Measurements from ENCODE around the gene ZNF568. TPM values are rescaled to one million over a fixed set of nuclear protein-coding genes. Genes with fewer than 3 reads are reported as not detected.

ZNF568 gene
- total RNA-seq, 2 donors from 2014 or later: 5.9 to 7.0 TPM

DNA sequence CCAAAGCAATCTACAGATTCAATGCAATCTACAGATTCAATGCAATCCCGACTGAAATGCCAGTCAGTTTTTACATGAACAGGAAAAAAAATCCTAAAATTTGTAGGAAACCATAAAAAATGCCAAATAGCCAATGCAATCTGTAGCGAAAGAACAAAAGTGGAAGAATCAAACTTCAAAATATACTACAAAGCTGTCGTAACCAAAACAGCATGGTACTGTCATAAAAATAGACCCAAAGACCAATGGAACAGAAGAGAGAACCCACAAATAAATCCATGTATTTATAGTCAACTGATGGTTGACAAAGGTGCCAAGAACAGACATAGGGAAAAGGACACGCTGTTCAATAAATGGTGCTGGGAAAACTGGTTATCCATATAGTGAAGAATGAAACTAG, 17.7 kb upstream of the ZNF568 start:
- peaks cover 0 to 59% (median 4%) of the 10 kb centered on the region in 3 donors for H3K9me3 ChIP-seq
- WGBS, 2 donors: 96 to 97% methylated on average over 4 of the region's 4 CpGs
- peaks cover 8 to 23% of the 10 kb centered on the region in 2 donors for H3K36me3 ChIP-seq (replicated peaks in 1 of 2; ENCODE audit: insufficient read depth in 1 of 2, low read depth in 2 of 2)
- no peak for TF ChIP-seq POLR2A (IDR thresholded peaks at IDR 0.05)
- H3K4me1 ChIP-seq: no peaks in the 10 kb centered on the region
- H3K4me3 ChIP-seq: no peak overlapping the region
- intact Hi-C loops (cut with DNase I): no loop called here
- ATAC-seq (no peak), DNase-seq (no peak)
- H3K27ac ChIP-seq: no peak overlapping the region
- no peaks in the 10 kb centered on the region for H3K27me3 ChIP-seq

- TF ChIP-seq POLR2A (IDR thresholded peaks at IDR 0.05): no peak
- TF ChIP-seq, protein P1, sequence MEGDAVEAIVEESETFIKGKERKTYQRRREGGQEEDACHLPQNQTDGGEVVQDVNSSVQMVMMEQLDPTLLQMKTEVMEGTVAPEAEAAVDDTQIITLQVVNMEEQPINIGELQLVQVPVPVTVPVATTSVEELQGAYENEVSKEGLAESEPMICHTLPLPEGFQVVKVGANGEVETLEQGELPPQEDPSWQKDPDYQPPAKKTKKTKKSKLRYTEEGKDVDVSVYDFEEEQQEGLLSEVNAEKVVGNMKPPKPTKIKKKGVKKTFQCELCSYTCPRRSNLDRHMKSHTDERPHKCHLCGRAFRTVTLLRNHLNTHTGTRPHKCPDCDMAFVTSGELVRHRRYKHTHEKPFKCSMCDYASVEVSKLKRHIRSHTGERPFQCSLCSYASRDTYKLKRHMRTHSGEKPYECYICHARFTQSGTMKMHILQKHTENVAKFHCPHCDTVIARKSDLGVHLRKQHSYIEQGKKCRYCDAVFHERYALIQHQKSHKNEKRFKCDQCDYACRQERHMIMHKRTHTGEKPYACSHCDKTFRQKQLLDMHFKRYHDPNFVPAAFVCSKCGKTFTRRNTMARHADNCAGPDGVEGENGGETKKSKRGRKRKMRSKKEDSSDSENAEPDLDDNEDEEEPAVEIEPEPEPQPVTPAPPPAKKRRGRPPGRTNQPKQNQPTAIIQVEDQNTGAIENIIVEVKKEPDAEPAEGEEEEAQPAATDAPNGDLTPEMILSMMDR (IDR thresholded peaks at IDR 0.05): no peak
- Histone ChIP-seq H3K36me3 (replicated peaks in 1 of 2; ENCODE audit: insufficient read depth in 1 of 2, low read depth in 2 of 2) (peaks cover 0 to 1% of the 10 kb centered on the region in 2 donors), H3K4me3 (peak overlapping the region in 1 of 2 donors; percentile 95), H3K4me1 (peaks cover 16% of the 10 kb centered on the region), H3K27ac (peak overlapping the region in 2 of 4 donors; percentile 88 to 93), H3K27me3 (no peaks in the 10 kb centered on the region), H3K9me3 (no peaks in the 10 kb centered on the region)
- WGBS, 2 donors: 29 to 51% methylated on average over 7 of the region's 7 CpGs
- DNase-seq (no peak), ATAC-seq (no peak)
- intact Hi-C loops (cut with DNase I): no loop called here
Measured at GRCh38 chr19:36916991-36917390, 859 bp downstream of the ZNF568 start.

- H3K27me3 ChIP-seq: no peaks in the 10 kb centered on the region
- TF ChIP-seq, protein P1 (IDR thresholded peaks at IDR 0.05): no peak
- no peak for TF ChIP-seq POLR2A (IDR thresholded peaks at IDR 0.05)
- DNase-seq (no peak), ATAC-seq (no peak)
- peaks cover 16% of the 10 kb centered on the region for H3K4me1 ChIP-seq
- H3K9me3 ChIP-seq: no peaks in the 10 kb centered on the region
- no peak overlapping the region for H3K4me3 ChIP-seq
- intact Hi-C loops (cut with DNase I): no loop called here
- WGBS, 2 donors: 93 to 94% methylated on average over 9 of the region's 9 CpGs
- no peak overlapping the region for H3K27ac ChIP-seq
- peaks cover 0 to 1% of the 10 kb centered on the region in 2 donors for H3K36me3 ChIP-seq (replicated peaks in 1 of 2; ENCODE audit: insufficient read depth in 1 of 2, low read depth in 2 of 2)
Measured at GRCh38 chr19:36918090-36918489, 2.0 kb downstream of the ZNF568 start.

DNA sequence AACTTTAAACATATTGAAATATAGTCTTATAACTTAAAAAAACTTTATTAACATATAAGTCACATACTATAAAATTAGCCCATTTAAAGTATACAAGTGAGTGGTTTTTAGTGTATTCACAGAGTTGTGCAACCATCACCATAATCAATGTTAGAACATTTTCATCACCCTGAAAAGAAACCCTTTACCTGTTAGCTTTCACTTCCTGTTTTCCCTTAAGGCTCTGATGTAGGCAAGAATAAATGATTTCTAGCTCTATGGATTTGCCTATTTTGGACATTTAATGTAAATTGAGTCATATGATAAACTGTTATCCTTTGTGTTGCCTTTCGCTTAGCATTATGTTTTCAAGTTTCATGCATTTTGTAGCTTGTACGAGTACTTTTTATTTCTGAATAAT, 15.6 kb downstream of the ZNF568 start:
- Histone ChIP-seq H3K36me3 (replicated peaks in 1 of 2; ENCODE audit: insufficient read depth in 1 of 2, low read depth in 2 of 2) (peaks cover 0 to under 1% of the 10 kb centered on the region in 2 donors), H3K4me1 (no peaks in the 10 kb centered on the region), H3K27me3 (no peaks in the 10 kb centered on the region), H3K4me3 (no peak overlapping the region), H3K27ac (no peak overlapping the region), H3K9me3 (no peaks in the 10 kb centered on the region)
- TF ChIP-seq POLR2A (IDR thresholded peaks at IDR 0.05): no peak
- TF ChIP-seq, protein P1 (IDR thresholded peaks at IDR 0.05): no peak
- 89 to 94% methylated on average over 2 of the region's 2 CpGs for WGBS, 2 donors
- ATAC-seq (no peak), DNase-seq (no peak)
- intact Hi-C loops (cut with DNase I): no loop called here

- intact Hi-C loops (cut with DNase I): no loop called here
- Histone ChIP-seq H3K27me3 (no peaks in the 10 kb centered on the region), H3K27ac (no peak overlapping the region), H3K4me3 (no peak overlapping the region), H3K9me3 (peaks cover 0 to 7% (median 0%) of the 10 kb centered on the region in 3 donors), H3K4me1 (no peaks in the 10 kb centered on the region), H3K36me3 (replicated peaks in 1 of 2; ENCODE audit: insufficient read depth in 1 of 2, low read depth in 2 of 2) (peaks cover 18 to 20% of the 10 kb centered on the region in 2 donors)
- ATAC-seq: no peak
- no peak for TF ChIP-seq POLR2A (IDR thresholded peaks at IDR 0.05)
- TF ChIP-seq, protein P1 (IDR thresholded peaks at IDR 0.05): no peak
- DNase-seq: no peak
Measured at GRCh38 chr19:36939153-36939552, 23.0 kb downstream of the ZNF568 start.

All from body of pancreas (tissue), 4 donors.